Naive thymus-derived CD8-positive, alpha-beta T cell (primary cell): ENCODE results near the gene EIF1. TPM values are rescaled to one million over a fixed set of nuclear protein-coding genes. Genes with fewer than 3 reads are reported as not detected.
"Not testable (repeated sequence)": the region's sequence is repeated elsewhere in the genome, so short reads cannot be mapped to it uniquely, and the experiment has no call there.

ENCODE experiments used
- ATAC-seq, 2 donors: fragments of 150-1000 bp; cut with Tn5 transposase in 1 of 2; sonication (Bioruptor Pico), chemical (Tn5 transposase) in 1 of 2; 1 replicate in 1 of 2; 2 replicates in 1 of 2; pipeline ENCODE4 v1.10.0; 2021; ENCODE audit warnings: mild to moderate bottlenecking in 2 of 2, moderate library complexity in 2 of 2
- POLR2A ChIA-PET: fragments of 350-600 bp; sonication (Branson Sonifier 250); formaldehyde crosslinking; loops from one replicate; lab custom pipeline; 2021; ENCODE audit warnings: antibody characterized with exemption; lab: Charles Lee
- DNase-seq, 10 donors: peaks; one replicate each; pipeline versions ENCODE4 v3.0.0 to v3.0.0-alpha.2; 2020 to 2022
- H3K27ac Mint-ChIP-seq, 10 donors: one replicate each; pipeline ENCODE4 v1.8.0; 2020 to 2022; ENCODE audit warnings: mild to moderate bottlenecking in 10 of 10, mixed read lengths in 10 of 10, moderate library complexity in 4 of 10, inconsistent platforms in 1 of 10
- H3K27me3 Mint-ChIP-seq, 5 donors: one replicate each; pipeline ENCODE4 v1.8.0; 2021 to 2022; ENCODE audit warnings: mixed read lengths in 5 of 5
- H3K36me3 Mint-ChIP-seq, 3 donors: one replicate each; pipeline ENCODE4 v1.8.0; 2020 to 2022; ENCODE audit warnings: mixed read lengths in 3 of 3, mild to moderate bottlenecking in 2 of 3, inconsistent platforms in 1 of 3
- H3K4me1 Mint-ChIP-seq, 4 donors: one replicate each; pipeline ENCODE4 v1.8.0; 2021 to 2022; ENCODE audit warnings: mixed read lengths in 4 of 4
- H3K4me3 Mint-ChIP-seq, 10 donors: one replicate each; pipeline ENCODE4 v1.8.0; 2020 to 2022; ENCODE audit warnings: mild to moderate bottlenecking in 10 of 10, mixed read lengths in 10 of 10, moderate library complexity in 6 of 10, inconsistent platforms in 1 of 10
- H3K9me3 Mint-ChIP-seq, 9 donors: one replicate each; pipeline ENCODE4 v1.8.0; 2020 to 2022; ENCODE audit warnings: mixed read lengths in 9 of 9, mild to moderate bottlenecking in 3 of 9, inconsistent platforms in 1 of 9, moderate library complexity in 1 of 9
- polyA plus RNA-seq, 3 donors: library from polyadenylated mRNA; unstranded; fragments of 300-500 nt; fragmentation: Illumina TruSeq; gene quantifications; one replicate each; pipeline ENCODE4 v1.2.3, GENCODE V29; 2021
- total RNA-seq, 8 experiments: library from RNA in 2 of 8; stranded (reverse) in 2 of 8; gene quantifications; one replicate each; pipeline ENCODE4 v1.2.3 and lab custom pipeline; 2021 to 2026

EIF1 gene
- total and polyA plus RNA-seq, 5 experiments from 2014 or later: 1,007 to 1,335 (median 1,100) TPM

DNA sequence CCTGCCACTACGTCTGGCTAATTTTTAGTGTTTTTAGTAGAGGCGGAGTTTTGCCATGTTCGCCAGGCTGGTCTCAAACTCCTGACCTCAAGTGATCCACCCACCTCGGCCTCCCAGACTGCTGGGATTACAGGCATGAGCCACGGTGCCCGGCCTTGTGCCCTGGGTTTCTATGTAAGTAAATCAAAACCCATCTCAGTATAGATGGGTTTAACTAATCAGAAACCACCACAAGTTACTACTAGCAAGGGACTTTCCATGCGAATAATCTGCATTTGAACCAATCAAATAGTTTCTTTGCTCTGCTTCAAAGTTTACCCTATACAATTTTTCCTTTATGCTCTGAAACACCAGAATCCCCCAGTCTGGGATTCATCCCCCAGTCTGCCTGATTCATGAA lies 16.5 kb upstream of the EIF1 start:
- Mint-ChIP-seq H3K9me3 (no peaks in the 10 kb centered on the region), H3K27me3 (no peaks in the 10 kb centered on the region), H3K4me1 (peaks cover 0 to 22% (median 2%) of the 10 kb centered on the region in 4 donors), H3K27ac (no peak overlapping the region), H3K4me3 (no peak overlapping the region), H3K36me3 (no peaks in the 10 kb centered on the region)
- POLR2A ChIA-PET: interaction anchor here (3.2 kb wide), 1 partner anchor 17 kb away, joined by 12 read pairs; the partner anchor contains the start of gene EIF1
- no peak for DNase-seq
- no peak for ATAC-seq

DNA sequence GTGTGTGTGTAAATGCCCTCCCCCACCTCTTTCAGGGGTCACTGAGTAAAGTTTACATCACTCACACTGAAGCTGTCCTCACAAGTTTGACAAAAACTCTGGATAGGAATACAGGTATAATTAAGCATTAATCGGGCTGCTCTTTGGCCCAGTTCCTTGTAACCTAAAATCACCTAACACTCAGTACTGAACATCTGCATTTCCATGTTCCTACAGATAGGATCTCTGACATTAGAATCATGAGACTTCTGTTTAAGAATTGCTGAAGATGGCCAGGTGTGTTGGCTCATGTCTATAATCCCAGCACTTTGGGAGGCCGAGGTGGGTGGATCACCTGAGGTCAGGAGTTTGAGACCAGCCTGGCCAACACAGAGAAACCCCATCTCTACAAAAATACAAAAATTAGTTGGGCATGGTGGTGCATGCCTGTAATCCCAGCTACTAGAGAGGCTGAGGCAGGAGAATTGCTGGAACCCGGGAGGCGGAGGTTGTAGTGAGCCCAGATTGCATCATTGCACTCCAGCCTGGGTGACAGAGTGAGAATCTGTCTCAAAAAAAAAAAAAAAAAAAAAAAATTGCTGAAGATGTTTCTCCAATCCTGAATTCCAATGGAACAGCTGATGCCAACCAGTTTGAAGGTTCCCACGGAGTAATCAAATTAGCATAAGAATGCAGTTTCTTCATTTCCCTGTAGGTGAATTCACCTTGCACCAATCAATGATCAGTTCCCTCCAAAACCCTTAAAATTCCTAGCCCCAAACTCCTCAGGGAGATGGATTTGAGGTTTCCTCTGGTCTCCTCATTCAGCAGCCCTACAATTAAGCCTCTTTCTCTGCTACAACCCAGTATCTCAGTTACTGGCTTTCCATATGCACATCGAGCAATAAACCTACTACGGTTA lies 13.3 kb upstream of the EIF1 start:
- not testable (repeated sequence) for ATAC-seq, H3K4me3 Mint-ChIP-seq, H3K27me3 Mint-ChIP-seq, DNase-seq, H3K36me3 Mint-ChIP-seq, H3K9me3 Mint-ChIP-seq
- peak overlapping the region in 2 of 10 donors; percentile 14 to 83 for H3K27ac Mint-ChIP-seq
- H3K4me1 Mint-ChIP-seq: peaks cover 17 to 38% (median 24%) of the 10 kb centered on the region in 4 donors
- POLR2A ChIA-PET: interaction anchor here (6.2 kb wide), 1 partner anchor 15 kb away, joined by 271 read pairs; the partner anchor contains the start of gene EIF1

DNA sequence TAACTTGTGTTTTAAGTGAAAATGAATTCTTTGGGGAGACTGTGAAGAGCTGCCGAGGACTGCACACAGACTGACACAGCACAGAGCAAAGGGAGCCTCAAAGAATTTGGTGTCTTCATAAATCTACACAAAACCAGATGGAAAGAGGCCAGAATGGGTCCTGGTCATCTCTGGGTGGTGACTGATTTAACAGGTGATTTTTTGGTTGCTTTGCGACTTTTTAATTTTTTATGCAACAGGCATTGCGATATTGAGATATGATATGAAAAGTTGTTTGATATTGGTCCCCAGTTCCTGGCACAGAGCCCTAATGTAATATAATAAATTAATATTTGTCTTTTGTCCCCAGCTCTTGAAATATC lies 12.6 kb upstream of the EIF1 start:
- Mint-ChIP-seq H3K9me3 (no peaks in the 10 kb centered on the region), H3K36me3 (no peaks in the 10 kb centered on the region), H3K27me3 (no peaks in the 10 kb centered on the region), H3K4me1 (peaks cover 17 to 38% (median 24%) of the 10 kb centered on the region in 4 donors), H3K4me3 (peak overlapping the region in 1 of 10 donors; percentile 68), H3K27ac (peak overlapping the region in 3 of 10 donors; percentile 14 to 83 (median 19))
- DNase-seq (no peak), ATAC-seq (no peak)
- POLR2A ChIA-PET: interaction anchor here (6.2 kb wide), 1 partner anchor 14 kb away, joined by 271 read pairs; the partner anchor contains the start of gene EIF1

DNA sequence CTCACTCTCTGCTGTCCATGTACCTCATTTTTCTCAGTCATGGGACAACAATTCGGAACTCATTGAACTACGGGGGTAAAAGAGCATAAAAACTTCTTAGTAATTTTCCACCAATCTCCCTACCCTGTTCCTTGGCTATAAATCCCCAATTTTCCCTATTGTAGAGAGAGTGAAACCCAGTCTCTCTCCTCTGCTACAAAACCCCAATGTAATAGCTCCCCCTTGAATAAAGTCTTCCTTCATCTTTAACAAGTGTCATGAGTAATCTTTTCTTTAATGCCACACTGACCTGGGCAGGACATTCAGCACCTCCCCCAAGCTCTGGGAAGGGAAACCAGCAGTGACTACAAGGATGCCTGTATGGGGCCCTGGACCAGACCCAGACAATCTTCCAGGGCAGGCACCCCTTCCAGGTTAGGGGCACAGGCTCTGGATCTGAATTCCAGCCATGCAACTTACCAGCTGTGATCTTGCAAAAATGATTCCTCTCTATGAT lies 10.2 kb upstream of the EIF1 start:
- Mint-ChIP-seq H3K4me3 (peak overlapping the region; percentile 81 to 95 (median 86)), H3K27me3 (no peaks in the 10 kb centered on the region), H3K9me3 (no peaks in the 10 kb centered on the region), H3K4me1 (peaks cover 17 to 40% (median 25%) of the 10 kb centered on the region in 4 donors), H3K36me3 (no peaks in the 10 kb centered on the region), H3K27ac (peak overlapping the region; percentile 94 to 99 (median 95))
- POLR2A ChIA-PET: interaction anchor here (0.7 to 6.2 kb wide), 8 partner anchors 10 to 1141 kb away, joined by 3 to 271 read pairs (median 6); partner anchors contain the start of genes EIF1 and KRTAP16-1
- DNase-seq (peak in 1 of 10 donors; percentile 59), ATAC-seq (peak in 1 of 2 donors; percentile 1)

DNA sequence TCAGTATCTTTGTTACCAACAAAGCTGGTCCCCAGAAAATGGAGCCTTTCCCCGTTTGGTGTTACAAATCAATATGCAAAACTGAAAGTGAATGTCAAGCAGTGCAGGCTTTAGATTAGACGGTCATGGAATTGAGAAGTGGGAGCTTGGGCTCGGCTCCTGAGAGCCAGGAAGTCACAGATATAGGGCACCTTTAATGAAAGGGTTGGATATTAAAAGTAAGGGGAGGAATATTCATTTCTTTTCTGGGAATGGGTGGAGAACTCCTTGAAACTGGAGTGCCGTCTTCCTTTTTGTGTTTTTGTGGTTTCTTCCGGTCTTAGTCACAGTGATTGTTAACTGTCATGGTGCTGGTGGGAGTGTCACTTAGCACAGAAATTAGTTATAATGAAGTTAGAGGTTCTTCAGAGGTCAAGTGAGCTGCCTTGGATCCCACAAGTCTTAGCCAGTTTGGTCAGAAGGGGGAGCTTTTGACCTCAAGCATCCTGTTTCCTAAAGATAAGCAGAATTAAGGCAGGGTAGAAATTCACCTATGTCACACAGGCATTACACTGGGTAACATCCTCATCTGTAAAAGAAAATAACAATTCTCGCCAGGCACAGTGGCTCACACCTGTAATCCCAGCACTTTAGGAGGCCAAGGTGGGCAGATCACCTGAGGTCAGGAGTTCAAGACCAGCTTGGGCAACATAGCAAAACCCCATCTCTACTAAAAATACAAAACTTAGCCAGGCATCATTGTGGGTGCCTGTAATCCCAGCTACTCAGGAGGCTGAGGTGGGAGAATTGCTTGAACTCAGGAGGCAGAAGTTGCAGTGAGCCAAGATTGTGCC lies 9.6 kb upstream of the EIF1 start:
- POLR2A ChIA-PET: interaction anchor here (0.7 to 6.2 kb wide), 8 partner anchors 11 to 1139 kb away, joined by 3 to 271 read pairs (median 6); partner anchors contain the start of genes EIF1 and KRTAP16-1
- H3K9me3 Mint-ChIP-seq: no peaks in the 10 kb centered on the region
- peak; percentile 86 to 89 for ATAC-seq
- peaks cover 17 to 40% (median 25%) of the 10 kb centered on the region in 4 donors for H3K4me1 Mint-ChIP-seq
- no peaks in the 10 kb centered on the region for H3K36me3 Mint-ChIP-seq
- H3K4me3 Mint-ChIP-seq: peak overlapping the region; percentile 81 to 95 (median 86)
- peak in 8 of 10 donors; percentile 29 to 72 (median 58) for DNase-seq
- no peaks in the 10 kb centered on the region for H3K27me3 Mint-ChIP-seq
- peak overlapping the region; percentile 94 to 99 (median 95) for H3K27ac Mint-ChIP-seq

DNA sequence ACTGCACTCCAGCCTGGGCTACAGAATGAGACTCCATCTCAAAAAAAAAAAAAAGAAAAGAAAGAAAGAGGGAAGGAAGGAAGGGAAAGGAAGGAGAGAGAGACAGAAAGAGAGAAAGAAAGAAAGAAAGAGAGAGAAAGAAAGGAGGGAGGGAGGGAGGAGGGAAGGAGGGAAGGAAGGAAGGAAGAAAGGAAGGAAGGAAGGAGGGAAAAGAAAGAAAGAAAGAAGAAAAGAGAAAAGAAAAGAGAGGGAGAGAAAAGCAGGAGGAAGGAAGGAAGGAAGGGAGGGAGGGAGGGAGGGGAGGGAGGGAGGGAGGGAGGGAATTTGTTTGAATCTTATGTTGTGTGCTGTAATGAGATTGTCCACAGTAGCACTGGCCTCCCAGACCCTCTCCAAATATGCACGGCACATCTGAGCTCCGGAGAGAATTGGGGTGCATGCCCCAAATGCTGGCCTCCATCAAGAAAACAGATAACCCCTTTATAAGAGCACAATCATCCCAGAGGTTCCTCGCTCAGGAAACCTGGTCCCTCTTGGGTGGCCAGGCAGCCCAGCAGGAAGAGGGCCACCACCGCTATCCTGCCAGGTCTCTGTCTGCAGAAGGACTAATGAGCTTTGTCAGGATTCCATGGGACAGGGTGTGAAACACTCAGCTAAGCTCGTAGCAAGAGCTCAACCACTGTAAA lies 8.8 kb upstream of the EIF1 start:
- Mint-ChIP-seq H3K4me1 (peaks cover 17 to 39% (median 25%) of the 10 kb centered on the region in 4 donors), H3K9me3 (no peaks in the 10 kb centered on the region), H3K4me3 (peak overlapping the region in 7 of 10 donors; percentile 28 to 89 (median 86)), H3K36me3 (no peaks in the 10 kb centered on the region), H3K27me3 (no peaks in the 10 kb centered on the region), H3K27ac (peak overlapping the region; percentile 94 to 99 (median 95))
- DNase-seq (no peak), ATAC-seq (no peak)
- POLR2A ChIA-PET: interaction anchor here (0.7 to 6.2 kb wide), 6 partner anchors 10 to 1139 kb away, joined by 3 to 271 read pairs (median 8); partner anchors contain the start of genes EIF1 and KRTAP16-1

DNA sequence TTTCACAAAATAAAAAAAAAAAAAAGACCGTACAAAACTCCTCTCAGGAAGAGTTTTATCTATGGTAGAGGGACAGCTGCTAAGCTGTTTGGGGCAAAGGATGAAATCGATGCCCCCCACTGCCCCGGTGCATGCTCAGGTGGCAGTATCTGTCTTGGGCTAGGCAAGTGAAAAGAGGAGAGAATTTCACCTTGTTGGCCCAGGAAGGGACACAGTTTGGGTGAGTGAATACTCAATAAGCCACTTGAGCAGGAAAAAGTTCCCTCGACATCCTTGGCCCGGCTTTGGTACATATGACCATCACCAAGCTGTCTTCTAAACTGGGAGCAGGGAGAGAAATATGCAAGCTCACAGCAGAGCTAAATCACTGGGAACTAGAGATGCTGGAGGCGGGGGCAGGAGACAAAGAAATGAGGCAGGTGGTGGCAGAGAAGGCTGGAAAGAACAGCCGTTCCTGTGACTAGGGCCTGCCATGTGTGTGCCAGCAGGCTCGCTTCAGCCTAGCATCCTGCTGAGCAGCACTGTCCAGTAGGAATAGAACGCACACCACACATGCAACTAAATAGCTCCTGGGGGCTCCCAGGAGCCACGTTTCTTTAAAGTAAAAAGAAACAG lies 8.2 kb upstream of the EIF1 start:
- ATAC-seq: no peak
- peak overlapping the region in 3 of 10 donors; percentile 18 to 66 (median 24) for H3K27ac Mint-ChIP-seq
- H3K36me3 Mint-ChIP-seq: no peaks in the 10 kb centered on the region
- peaks cover 17 to 39% (median 25%) of the 10 kb centered on the region in 4 donors for H3K4me1 Mint-ChIP-seq
- no peaks in the 10 kb centered on the region for H3K9me3 Mint-ChIP-seq
- no peaks in the 10 kb centered on the region for H3K27me3 Mint-ChIP-seq
- POLR2A ChIA-PET: interaction anchor here (4.0 to 6.2 kb wide), 2 partner anchors 10 to 12 kb away, joined by 64 to 271 read pairs; partner anchors contain the start of gene EIF1
- no peak for DNase-seq
- no peak overlapping the region for H3K4me3 Mint-ChIP-seq

DNA sequence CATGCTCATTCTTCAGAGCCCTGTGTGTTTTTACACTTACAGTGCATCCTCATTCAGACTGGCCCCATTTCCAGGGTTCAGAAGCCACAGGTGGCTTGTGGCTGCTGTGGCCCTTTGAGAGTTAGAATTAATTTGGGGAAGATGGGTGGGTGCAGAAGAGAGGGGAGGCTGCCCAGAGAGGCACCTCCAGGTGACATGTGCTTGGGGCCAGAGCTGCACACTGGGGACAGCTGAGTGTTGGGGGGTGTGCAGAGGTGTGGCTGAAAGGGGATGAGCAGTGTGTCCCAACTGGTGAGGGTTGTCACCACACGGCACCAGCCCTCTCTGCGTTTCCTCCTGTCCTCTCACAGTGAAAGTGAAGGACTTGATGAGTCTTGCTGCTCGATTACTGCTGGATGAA lies 6.9 kb upstream of the EIF1 start:
- Mint-ChIP-seq H3K9me3 (no peaks in the 10 kb centered on the region), H3K27me3 (no peaks in the 10 kb centered on the region), H3K4me1 (peaks cover 17 to 29% (median 26%) of the 10 kb centered on the region in 4 donors), H3K27ac (peak overlapping the region in 3 of 10 donors; percentile 49 to 84 (median 59)), H3K36me3 (no peaks in the 10 kb centered on the region), H3K4me3 (no peak overlapping the region)
- DNase-seq (no peak), ATAC-seq (no peak)
- POLR2A ChIA-PET: interaction anchor here (6.2 kb wide), 1 partner anchor 8 kb away, joined by 271 read pairs; the partner anchor contains the start of gene EIF1

DNA sequence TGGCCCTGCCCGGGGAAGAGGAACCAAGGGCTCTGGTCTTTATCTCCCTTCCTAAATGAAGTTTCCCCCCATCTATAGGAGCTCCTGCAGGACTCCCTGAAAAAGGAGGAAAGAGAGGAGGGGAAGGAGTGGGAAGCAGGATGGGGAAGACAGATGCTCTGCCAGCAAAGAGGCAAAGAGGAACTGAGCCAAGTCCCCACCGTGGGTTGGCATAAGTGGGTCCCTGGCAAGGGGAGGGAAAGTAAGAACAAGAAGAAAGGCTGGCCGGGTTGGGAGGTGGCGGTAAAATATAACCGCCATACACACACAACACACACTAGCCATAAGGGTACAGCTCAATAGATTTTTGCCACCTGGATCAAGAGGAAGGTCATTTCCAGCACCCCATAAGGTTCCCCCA lies 6.1 kb upstream of the EIF1 start:
- Mint-ChIP-seq H3K4me1 (peaks cover 17 to 29% (median 26%) of the 10 kb centered on the region in 4 donors), H3K9me3 (no peaks in the 10 kb centered on the region), H3K4me3 (no peak overlapping the region), H3K27ac (peak overlapping the region in 2 of 10 donors; percentile 29 to 60), H3K27me3 (no peaks in the 10 kb centered on the region), H3K36me3 (no peaks in the 10 kb centered on the region)
- DNase-seq: no peak
- no peak for ATAC-seq
- POLR2A ChIA-PET: interaction anchor here (0.7 kb wide), 1 partner anchor 15 kb away, joined by 3 read pairs; no protein-coding TSS in a partner anchor

DNA sequence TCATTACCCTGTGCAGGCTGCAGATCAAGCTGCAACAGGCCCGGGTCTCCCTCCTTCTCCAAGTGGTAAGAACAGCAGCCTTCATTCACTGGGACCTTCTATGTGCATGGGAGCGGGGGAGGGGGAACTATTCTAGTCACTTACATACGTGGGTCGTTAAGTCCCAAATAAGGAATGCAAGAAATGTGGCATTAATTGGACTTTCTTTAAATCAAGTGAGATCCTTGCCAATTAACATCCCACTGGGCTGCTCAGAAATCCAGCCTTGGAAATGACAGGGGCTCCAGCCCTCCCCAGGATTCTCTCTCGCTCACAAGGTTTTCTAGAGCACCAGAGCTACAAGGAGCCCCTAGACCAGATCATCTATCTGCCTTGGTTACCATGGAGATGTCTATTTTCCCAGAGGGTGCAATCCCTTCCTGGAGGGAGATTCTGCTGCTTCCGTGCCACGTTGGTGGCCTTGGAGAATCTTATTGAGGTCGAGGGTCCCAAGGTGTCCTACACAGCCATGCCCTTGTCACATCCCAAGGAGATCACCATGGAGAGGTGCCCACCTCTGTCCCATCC lies 5.2 kb upstream of the EIF1 start:
- POLR2A ChIA-PET: no interaction called here
- ATAC-seq (no peak), DNase-seq (no peak)
- no peak overlapping the region for H3K27ac Mint-ChIP-seq
- H3K4me1 Mint-ChIP-seq: peaks cover 15 to 30% (median 26%) of the 10 kb centered on the region in 4 donors
- no peaks in the 10 kb centered on the region for H3K27me3 Mint-ChIP-seq
- no peak overlapping the region for H3K4me3 Mint-ChIP-seq
- no peaks in the 10 kb centered on the region for H3K36me3 Mint-ChIP-seq
- H3K9me3 Mint-ChIP-seq: no peaks in the 10 kb centered on the region

DNA sequence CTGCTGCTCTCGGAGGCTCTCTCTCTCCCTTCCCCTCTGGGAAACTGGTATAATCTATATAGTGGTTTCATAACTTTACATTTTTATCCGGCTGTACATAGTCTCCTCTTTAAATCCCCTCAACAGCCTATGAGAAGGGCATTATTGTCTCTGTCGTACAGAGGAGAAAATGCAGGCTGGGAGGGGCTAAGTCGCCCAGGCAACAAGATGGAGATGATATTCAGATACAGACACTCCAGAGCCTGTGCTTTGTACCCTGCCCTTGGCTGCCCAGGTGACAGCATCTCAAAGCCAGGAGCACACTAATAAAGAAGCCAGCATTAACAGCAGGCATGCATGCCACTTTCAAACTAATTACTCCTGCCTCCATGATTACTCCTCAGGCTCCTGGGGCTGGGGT lies 4.7 kb upstream of the EIF1 start:
- peaks cover 0 to 5% (median 3%) of the 10 kb centered on the region in 3 donors for H3K36me3 Mint-ChIP-seq
- H3K27me3 Mint-ChIP-seq: no peaks in the 10 kb centered on the region
- H3K27ac Mint-ChIP-seq: peak overlapping the region in 1 of 10 donors; percentile 25
- no peak for DNase-seq
- no peak overlapping the region for H3K4me3 Mint-ChIP-seq
- POLR2A ChIA-PET: interaction anchor here (0.6 to 1.4 kb wide), 3 partner anchors 13 to 1264 kb away, joined by 3 to 8 read pairs (median 3); no protein-coding TSS in a partner anchor
- H3K9me3 Mint-ChIP-seq: peaks cover 0 to 2% (median 0%) of the 10 kb centered on the region in 9 donors
- peaks cover 12 to 25% (median 22%) of the 10 kb centered on the region in 4 donors for H3K4me1 Mint-ChIP-seq
- ATAC-seq: no peak
